Spleen (tissue), 11 donors: ENCODE measurements around the gene PIK3CB. TPM values are rescaled to one million over a fixed set of nuclear protein-coding genes. Genes with fewer than 3 reads are reported as not detected.

Source experiments
- DNase-seq: peaks from one replicate; pipeline ENCODE4 v3.0.0-alpha.2; 2020
- H3K27ac ChIP-seq, 8 donors: fragments of 200-600 bp; sonication (generic) in 7 of 8; 1 replicate in 4 of 8; 2 replicates in 4 of 8; pipeline versions ENCODE4 v1.5.0 to v1.8.0; 2016 to 2021; ENCODE audit warnings: inconsistent platforms in 4 of 8, mild to moderate bottlenecking in 4 of 8, moderate library complexity in 1 of 8
- H3K27me3 ChIP-seq, 7 donors: fragments of 200-600 bp; sonication (generic) in 6 of 7; replicated peaks in 1 of 7; 1 replicate in 4 of 7; 2 replicates in 3 of 7; pipeline versions ENCODE4 v1.5.0 to v1.8.0; 2016 to 2021; ENCODE audit warnings: inconsistent platforms in 3 of 7, mild to moderate bottlenecking in 1 of 7
- H3K36me3 ChIP-seq, 6 donors: fragments of 200-600 bp; sonication (generic) in 5 of 6; 1 replicate in 4 of 6; 2 replicates in 2 of 6; pipeline versions ENCODE4 v1.5.0 to v1.8.0; 2016 to 2021; ENCODE audit warnings: inconsistent platforms in 2 of 6
- H3K4me1 ChIP-seq, 6 donors: fragments of 200-600 bp; sonication (generic) in 5 of 6; 1 replicate in 3 of 6; 2 replicates in 3 of 6; pipeline versions ENCODE4 v1.5.0 to v1.8.0; 2016 to 2021; ENCODE audit warnings: inconsistent platforms in 3 of 6
- H3K4me3 ChIP-seq, 8 donors: fragments of 200-600 bp; sonication (generic) in 7 of 8; 1 replicate in 4 of 8; 2 replicates in 4 of 8; pipeline versions ENCODE4 v1.5.0 to v1.8.0; 2016 to 2021; ENCODE audit warnings: inconsistent platforms in 4 of 8, mild to moderate bottlenecking in 4 of 8, moderate library complexity in 2 of 8
- H3K9me3 ChIP-seq, 8 donors: fragments of 200-600 bp; sonication (generic) in 7 of 8; 1 replicate in 4 of 8; 2 replicates in 4 of 8; pipeline versions ENCODE4 v1.5.0 to v1.8.0; 2016 to 2021; ENCODE audit warnings: inconsistent platforms in 4 of 8
- POLR2A ChIP-seq, 3 donors: fragments of 450-650 bp; IDR thresholded peaks; one replicate each; pipeline ENCODE4 v1.5.1; 2017; ENCODE audit warnings: antibody characterized with exemption in 3 of 3, mild to moderate bottlenecking in 1 of 3
- POLR2AphosphoS5 ChIP-seq, 3 donors: sonication (generic); formaldehyde crosslinking; IDR thresholded peaks; one replicate each; pipeline ENCODE4 v1.5.1; 2017; ENCODE audit warnings: antibody characterized with exemption in 3 of 3
- WGBS, 5 donors: extraction: QIAGEN DNeasy Blood & Tissue Kit in 3 of 5; methylation state at CpG; one replicate each; pipeline versions ENCODE4 v1.1.5 to v1.1.7; 2013 to 2018; 5-methylcytosine and 5-hydroxymethylcytosine counted together
- intact Hi-C: fragments of 100-400 bp; cut with DNase I; formaldehyde crosslinking; loops from one replicate; pipeline ENCODE4 v1.15.0; 2023; ENCODE audit warnings: low total_unique reads
- polyA plus RNA-seq, 3 donors: library from polyadenylated mRNA; stranded (reverse); fragments of 200-250 nt; gene quantifications; one replicate each; pipeline ENCODE4 v1.2.1, GENCODE V29; 2013
- total RNA-seq, 7 donors: library from RNA; depleted of rRNA in 3 of 7; stranded (reverse); fragments of >200 nt in 3 of 7; fragmentation: NEBNext Ultra II Directional in 4 of 7; extraction: Animal tissue kit (Norgen Biotek cat#: 25700) in 4 of 7; gene quantifications; one replicate each; pipeline versions ENCODE4 v1.1.0 to v1.2.1, GENCODE V29; 2016 to 2021
- TF ChIP-seq, protein P1 (sequence below), 11 experiments: fragments of 200-600 bp in 7 of 11; fragments of 450-650 bp in 4 of 11; sonication (generic) in 4 of 11; IDR thresholded peaks in 8 of 11; conservative IDR thresholded peaks in 3 of 11; 1 replicate in 7 of 11; 2 replicates in 4 of 11; pipeline versions ENCODE4 v1.4.0 to v1.8.0; 2016 to 2021; ENCODE audit warnings: antibody characterized with exemption in 11 of 11, inconsistent platforms in 4 of 11, mild to moderate bottlenecking in 1 of 11
- donor health status: healthy with polysubstance abuse.
- donor health status: DM: no; HTN: no; CAD: no; lungs with moderate emphysema.
- donor health status: DM: no; HTN: no; CAD: no.
- donor health status: Bipolar disorder and iron deficiency.
- donor health status: healthy.
- donor health status: DM: no; HTN: no; CAD: no.
- donor health status: DM: yes; HTN: yes; CAD: no.

PIK3CB gene
- total and polyA plus RNA-seq, 10 donors: 4.6 to 43.8 (median 34.4) TPM

DNA sequence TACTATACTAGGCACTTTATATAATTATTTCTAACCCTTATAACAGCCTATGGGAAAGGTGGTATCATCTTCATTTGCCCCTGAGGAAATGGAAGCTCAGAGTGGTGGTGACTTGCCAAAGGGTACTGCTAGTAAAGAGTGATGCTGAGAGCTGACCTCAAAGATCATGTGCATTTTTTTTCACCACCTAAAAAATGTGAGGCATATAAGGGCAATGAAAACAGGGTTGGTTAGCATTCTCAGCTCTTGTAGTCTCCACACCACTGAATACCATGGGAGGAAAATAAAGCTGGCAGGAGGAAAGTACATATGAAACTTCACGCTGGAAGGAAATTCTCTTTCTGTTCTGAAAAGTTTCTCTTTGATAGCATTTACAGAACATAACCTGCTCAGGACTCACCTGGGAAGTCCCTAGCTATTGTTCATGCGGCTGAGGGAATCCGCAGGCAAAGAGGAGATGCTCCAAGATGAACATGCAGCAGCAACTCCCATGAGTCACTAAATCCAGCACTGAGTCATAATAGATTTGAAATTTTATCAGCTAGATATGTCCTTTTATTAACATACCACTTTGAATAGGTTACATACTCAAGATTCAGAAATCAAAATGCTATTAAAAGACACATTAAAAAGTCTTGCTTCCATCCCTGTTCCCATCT is 208.9 kb downstream of the PIK3CB start:
- peaks cover 0 to 19% (median 0%) of the 10 kb centered on the region in 6 donors for H3K36me3 ChIP-seq
- no peaks in the 10 kb centered on the region for H3K27me3 ChIP-seq
- no peak for DNase-seq
- TF ChIP-seq, protein P1, sequence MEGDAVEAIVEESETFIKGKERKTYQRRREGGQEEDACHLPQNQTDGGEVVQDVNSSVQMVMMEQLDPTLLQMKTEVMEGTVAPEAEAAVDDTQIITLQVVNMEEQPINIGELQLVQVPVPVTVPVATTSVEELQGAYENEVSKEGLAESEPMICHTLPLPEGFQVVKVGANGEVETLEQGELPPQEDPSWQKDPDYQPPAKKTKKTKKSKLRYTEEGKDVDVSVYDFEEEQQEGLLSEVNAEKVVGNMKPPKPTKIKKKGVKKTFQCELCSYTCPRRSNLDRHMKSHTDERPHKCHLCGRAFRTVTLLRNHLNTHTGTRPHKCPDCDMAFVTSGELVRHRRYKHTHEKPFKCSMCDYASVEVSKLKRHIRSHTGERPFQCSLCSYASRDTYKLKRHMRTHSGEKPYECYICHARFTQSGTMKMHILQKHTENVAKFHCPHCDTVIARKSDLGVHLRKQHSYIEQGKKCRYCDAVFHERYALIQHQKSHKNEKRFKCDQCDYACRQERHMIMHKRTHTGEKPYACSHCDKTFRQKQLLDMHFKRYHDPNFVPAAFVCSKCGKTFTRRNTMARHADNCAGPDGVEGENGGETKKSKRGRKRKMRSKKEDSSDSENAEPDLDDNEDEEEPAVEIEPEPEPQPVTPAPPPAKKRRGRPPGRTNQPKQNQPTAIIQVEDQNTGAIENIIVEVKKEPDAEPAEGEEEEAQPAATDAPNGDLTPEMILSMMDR (IDR thresholded peaks at IDR 0.05 in 8 of 11, conservative IDR thresholded peaks at IDR 0.05 in 3 of 11): no peak
- no peak for TF ChIP-seq POLR2A (IDR thresholded peaks at IDR 0.05)
- TF ChIP-seq POLR2AphosphoS5 (IDR thresholded peaks at IDR 0.05): no peak
- H3K9me3 ChIP-seq: no peaks in the 10 kb centered on the region
- intact Hi-C loops: no loop called here
- H3K4me3 ChIP-seq: no peak overlapping the region
- no peak overlapping the region for H3K27ac ChIP-seq
- WGBS, 5 donors: 89 to 94% (median 92%) methylated on average over 3 of the region's 3 CpGs
- no peaks in the 10 kb centered on the region for H3K4me1 ChIP-seq

DNA sequence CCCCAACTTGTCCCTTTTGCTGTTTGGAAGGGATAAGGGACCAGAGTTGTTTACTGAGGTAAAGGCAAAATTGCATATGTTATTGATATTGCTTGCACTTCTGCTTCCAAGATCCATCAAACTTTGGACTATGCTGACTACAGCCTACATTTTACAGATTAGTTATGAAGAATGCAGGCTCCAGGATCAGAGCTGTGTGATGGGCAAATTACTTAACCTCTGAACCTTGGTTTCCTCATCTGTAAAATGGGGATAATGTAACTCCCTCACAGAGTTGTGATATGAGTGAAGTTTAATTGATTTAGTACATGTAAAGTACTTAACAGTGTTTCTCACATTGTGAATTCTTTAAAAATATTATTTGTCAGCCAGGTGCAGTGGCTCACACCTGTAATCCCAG is 210.2 kb downstream of the PIK3CB start:
- no peaks in the 10 kb centered on the region for H3K9me3 ChIP-seq
- H3K36me3 ChIP-seq: peaks cover 0 to 14% (median 0%) of the 10 kb centered on the region in 6 donors
- intact Hi-C loops: no loop called here
- no peak overlapping the region for H3K4me3 ChIP-seq
- no peaks in the 10 kb centered on the region for H3K4me1 ChIP-seq
- TF ChIP-seq POLR2AphosphoS5 (IDR thresholded peaks at IDR 0.05) (no peak), POLR2A (IDR thresholded peaks at IDR 0.05) (no peak)
- TF ChIP-seq, protein P1 (IDR thresholded peaks at IDR 0.05 in 8 of 11, conservative IDR thresholded peaks at IDR 0.05 in 3 of 11): no peak
- no peak overlapping the region for H3K27ac ChIP-seq
- no peak for DNase-seq
- H3K27me3 ChIP-seq: no peaks in the 10 kb centered on the region

DNA sequence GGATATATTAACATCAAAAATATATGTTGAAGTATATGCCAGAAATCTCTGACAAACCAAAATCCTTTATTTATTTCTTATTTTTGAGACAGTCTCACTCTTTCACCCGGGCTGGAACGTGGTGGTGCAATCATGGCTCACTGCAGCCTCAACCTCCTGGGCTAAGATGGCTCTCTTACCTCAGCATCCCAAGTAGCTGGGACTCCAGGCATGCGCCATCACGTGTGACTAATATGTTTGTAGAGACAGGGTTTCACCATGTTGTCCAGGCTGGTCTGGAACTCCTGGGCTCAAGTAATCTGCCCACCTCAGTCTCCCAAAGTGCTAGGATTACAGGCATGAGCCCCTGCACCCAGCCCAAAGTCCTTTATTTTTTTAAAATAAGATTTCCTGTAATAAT is 214.3 kb downstream of the PIK3CB start:
- WGBS, 5 donors: 92 to 99% (median 96%) methylated on average over 4 of the region's 4 CpGs

DNA sequence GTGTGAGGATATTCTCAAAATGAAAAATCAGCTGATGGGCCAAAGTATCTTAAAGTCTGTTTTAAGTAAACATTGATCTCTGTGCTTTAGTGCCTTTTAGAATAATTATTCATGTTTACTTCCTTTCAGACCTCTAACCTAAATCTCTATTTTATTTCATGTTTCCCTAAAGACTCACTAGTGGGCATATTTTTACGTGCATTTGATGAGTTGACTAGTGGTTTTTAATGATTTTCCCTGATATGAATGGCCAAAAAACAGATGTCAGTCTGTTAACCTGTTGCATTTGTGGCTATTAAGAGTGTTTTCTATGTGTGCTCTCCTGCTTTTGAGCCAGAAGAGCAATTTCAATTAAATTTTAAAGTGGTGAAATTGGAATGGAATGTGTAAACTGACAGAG is 219.3 kb downstream of the PIK3CB start:
- Histone ChIP-seq H3K4me3 (no peak overlapping the region), H3K27ac (no peak overlapping the region), H3K4me1 (no peaks in the 10 kb centered on the region), H3K27me3 (no peaks in the 10 kb centered on the region), H3K9me3 (no peaks in the 10 kb centered on the region), H3K36me3 (no peaks in the 10 kb centered on the region)
- 76 to 96% (median 87%) methylated on average over 1 of the region's 1 CpG for WGBS, 5 donors
- intact Hi-C loops: no loop called here
- DNase-seq: no peak
- TF ChIP-seq POLR2A (IDR thresholded peaks at IDR 0.05): no peak
- TF ChIP-seq, protein P1 (IDR thresholded peaks at IDR 0.05 in 8 of 11, conservative IDR thresholded peaks at IDR 0.05 in 3 of 11): no peak
- no peak for TF ChIP-seq POLR2AphosphoS5 (IDR thresholded peaks at IDR 0.05)

More for the DNA sequence above, 214.3 kb downstream of the PIK3CB start:
- no peak for DNase-seq
- Histone ChIP-seq H3K9me3 (no peaks in the 10 kb centered on the region), H3K4me1 (no peaks in the 10 kb centered on the region), H3K36me3 (peaks cover 0 to 8% (median 0%) of the 10 kb centered on the region in 6 donors), H3K27me3 (no peaks in the 10 kb centered on the region), H3K4me3 (no peak overlapping the region), H3K27ac (no peak overlapping the region)
- intact Hi-C loops: no loop called here
- TF ChIP-seq, protein P1 (IDR thresholded peaks at IDR 0.05 in 8 of 11, conservative IDR thresholded peaks at IDR 0.05 in 3 of 11): no peak
